Measurements from ENCODE around the gene VEGFA.
A peak's percentile ranks its signal among the peaks of the same experiment; 100 is the strongest.

The VEGFA gene

DNA sequence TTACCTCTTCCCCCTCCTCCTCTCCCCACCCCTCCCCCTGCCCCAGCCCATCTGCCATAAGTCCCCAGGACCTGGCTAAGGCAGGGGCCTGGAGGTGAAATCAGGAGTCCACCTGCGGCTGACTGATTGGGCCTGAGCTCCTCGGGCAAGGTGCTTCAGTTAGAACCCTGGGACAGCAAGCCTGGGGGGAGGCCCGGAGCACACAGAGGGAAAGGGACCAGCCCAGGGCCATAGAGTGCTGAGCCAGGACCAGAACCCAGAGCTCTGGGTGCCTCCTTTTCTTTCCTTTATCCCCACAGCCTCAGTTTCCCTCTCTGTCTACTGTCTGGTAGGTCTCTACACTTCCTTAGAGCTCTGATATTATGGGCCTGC, 35.7 kb upstream of the VEGFA start:
- Histone ChIP-seq H4K91ac (ENCODE audit: low read depth, low read length, poor library complexity) (no peak overlapping the region), H3K36me3 (replicated peaks in 1 of 2; ENCODE audit: control insufficient read depth in 2 of 2, insufficient read depth in 2 of 2, low read length in 2 of 2) (no peaks in the 10 kb centered on the region), H3K4me2 (ENCODE audit: insufficient read depth, low read length, poor library complexity, severe bottlenecking) (no peak overlapping the region), H3K27ac (replicated peaks; ENCODE audit: low read length) (no peak overlapping the region), H3K9me3 (replicated peaks in 1 of 2; ENCODE audit: control insufficient read depth in 2 of 2, insufficient read depth in 1 of 2, low read depth in 1 of 2, low read length in 2 of 2) (no peaks in the 10 kb centered on the region), H2BK15ac (ENCODE audit: low read length) (no peak overlapping the region), H3K27me3 (ENCODE audit: control insufficient read depth in 3 of 3, insufficient read depth in 3 of 3, low read depth in 1 of 3, low read length in 3 of 3) (peaks cover 0 to 8% (median 0%) of the 10 kb centered on the region in 3 experiments), H3K23ac (ENCODE audit: low read depth, low read length, poor library complexity) (no peak overlapping the region), H2BK12ac (ENCODE audit: low read length) (no peak overlapping the region), H3K4me3 (ENCODE audit: low read length in 2 of 2) (no peak overlapping the region), H3K9ac (ENCODE audit: low read depth, low read length, poor library complexity) (no peak overlapping the region), H2AK5ac (ENCODE audit: low read depth, low read length) (peak overlapping the region; percentile 44), H3K14ac (ENCODE audit: low read length) (no peak overlapping the region), H3K4ac (ENCODE audit: low read length) (no peak overlapping the region), H3K18ac (ENCODE audit: low read length) (peak overlapping the region; percentile 77), H3K79me1 (ENCODE audit: low read depth, low read length) (no peaks in the 10 kb centered on the region), H4K8ac (ENCODE audit: low read depth, low read length) (no peak overlapping the region), H2BK120ac (ENCODE audit: low read depth, low read length) (no peak overlapping the region), H2AFZ (ENCODE audit: low read length) (no peak overlapping the region), H2BK5ac (ENCODE audit: low read length) (no peak overlapping the region), H3K4me1 (ENCODE audit: control insufficient read depth in 2 of 2, insufficient read depth in 1 of 2, low read depth in 1 of 2, low read length in 2 of 2) (peaks cover 0 to 3% of the 10 kb centered on the region in 2 donors)
- WGBS, 2 donors (ENCODE audit: extremely low coverage in 2 of 2, insufficient read length in 2 of 2, insufficient replicate concordance in 1 of 2) = no CpG with 5 or more reads among the region's 3 CpGs
- no peak for DNase-seq (ENCODE audit: low spot score)

DNA sequence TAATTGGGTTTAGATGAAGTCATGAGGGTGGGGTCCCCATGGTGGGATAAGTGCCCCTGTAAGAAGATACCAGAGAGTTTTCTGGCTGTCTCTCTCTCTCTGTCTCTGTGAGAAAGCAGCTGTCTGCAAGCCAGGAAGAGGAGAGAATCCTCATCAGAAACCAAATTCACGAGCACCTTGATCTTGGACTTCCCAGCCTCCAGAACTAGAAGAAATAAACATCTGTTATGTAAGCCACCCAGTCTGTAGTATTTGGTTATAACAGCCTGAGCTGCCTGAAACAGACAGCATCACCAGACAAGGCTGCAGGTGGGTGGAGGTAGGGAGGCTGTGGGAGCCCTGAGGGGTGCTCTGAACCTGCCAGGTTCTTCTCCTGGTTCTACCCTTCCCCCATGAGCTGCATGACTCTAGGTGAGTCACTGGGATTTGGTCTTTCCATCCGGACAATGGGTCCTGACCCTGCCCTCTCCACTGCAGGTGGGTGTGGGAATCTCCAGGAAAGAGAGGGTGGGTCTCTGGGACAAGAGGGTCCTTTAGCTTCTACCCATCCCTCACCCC, 34.3 kb upstream of the VEGFA start:
- Histone ChIP-seq H3K79me1 (ENCODE audit: low read depth, low read length) (no peaks in the 10 kb centered on the region), H3K4ac (ENCODE audit: low read length) (no peak overlapping the region), H3K9me3 (replicated peaks in 1 of 2; ENCODE audit: control insufficient read depth in 2 of 2, insufficient read depth in 1 of 2, low read depth in 1 of 2, low read length in 2 of 2) (no peaks in the 10 kb centered on the region), H3K4me1 (ENCODE audit: control insufficient read depth in 2 of 2, insufficient read depth in 1 of 2, low read depth in 1 of 2, low read length in 2 of 2) (peaks cover 5 to 14% of the 10 kb centered on the region in 2 donors), H2BK120ac (ENCODE audit: low read depth, low read length) (no peak overlapping the region), H2BK5ac (ENCODE audit: low read length) (no peak overlapping the region), H3K4me2 (ENCODE audit: insufficient read depth, low read length, poor library complexity, severe bottlenecking) (no peak overlapping the region), H3K36me3 (replicated peaks in 1 of 2; ENCODE audit: control insufficient read depth in 2 of 2, insufficient read depth in 2 of 2, low read length in 2 of 2) (no peaks in the 10 kb centered on the region), H2AK5ac (ENCODE audit: low read depth, low read length) (peak overlapping the region; percentile 64), H3K27me3 (ENCODE audit: control insufficient read depth in 3 of 3, insufficient read depth in 3 of 3, low read depth in 1 of 3, low read length in 3 of 3) (peaks cover 0 to 12% (median 0%) of the 10 kb centered on the region in 3 experiments), H3K23ac (ENCODE audit: low read depth, low read length, poor library complexity) (no peak overlapping the region), H2AFZ (ENCODE audit: low read length) (no peak overlapping the region), H3K14ac (ENCODE audit: low read length) (no peak overlapping the region), H3K27ac (replicated peaks; ENCODE audit: low read length) (no peak overlapping the region), H3K18ac (ENCODE audit: low read length) (no peak overlapping the region), H3K4me3 (ENCODE audit: low read length in 2 of 2) (no peak overlapping the region), H4K91ac (ENCODE audit: low read depth, low read length, poor library complexity) (no peak overlapping the region), H3K9ac (ENCODE audit: low read depth, low read length, poor library complexity) (no peak overlapping the region), H4K8ac (ENCODE audit: low read depth, low read length) (no peak overlapping the region), H2BK12ac (ENCODE audit: low read length) (no peak overlapping the region), H2BK15ac (ENCODE audit: low read length) (peak overlapping the region; percentile 56)
- WGBS, 2 donors (ENCODE audit: extremely low coverage in 2 of 2, insufficient read length in 2 of 2, insufficient replicate concordance in 1 of 2) = no CpG with 5 or more reads among the region's 2 CpGs
- DNase-seq (ENCODE audit: low spot score) = no peak

DNA sequence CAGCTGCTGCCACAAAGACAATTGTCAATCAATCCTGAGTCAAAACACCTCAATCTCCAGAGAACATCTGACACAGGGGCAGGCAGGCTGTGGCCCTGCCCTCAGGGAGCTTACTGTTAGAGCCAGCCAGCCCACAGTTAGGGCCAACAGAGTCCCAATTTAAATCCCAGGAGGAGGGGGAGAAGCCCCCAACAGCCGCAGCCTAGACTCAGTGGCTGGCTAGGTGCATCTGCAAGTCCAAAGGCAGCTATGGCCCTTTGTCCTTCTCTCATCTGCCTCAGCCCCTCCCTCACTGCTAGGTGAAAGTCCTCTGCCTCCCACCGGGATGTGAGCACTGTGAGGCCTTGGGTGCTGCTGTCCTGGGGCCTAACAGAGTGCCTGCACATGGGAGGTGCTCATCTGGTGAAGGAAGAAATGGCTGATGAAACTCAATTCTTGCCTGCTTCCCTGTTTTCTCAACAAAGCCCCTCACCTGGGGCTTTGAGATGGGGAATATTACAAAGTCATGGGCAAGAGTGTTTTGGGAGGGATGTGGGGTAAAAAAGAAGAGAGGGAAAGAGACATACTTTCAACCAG, 33.7 kb upstream of the VEGFA start:
- Histone ChIP-seq H2BK12ac (ENCODE audit: low read length) (no peak overlapping the region), H2AFZ (ENCODE audit: low read length) (no peak overlapping the region), H2AK5ac (ENCODE audit: low read depth, low read length) (peak overlapping the region; percentile 64), H3K79me1 (ENCODE audit: low read depth, low read length) (no peaks in the 10 kb centered on the region), H3K4me3 (ENCODE audit: low read length in 2 of 2) (no peak overlapping the region), H3K9me3 (replicated peaks in 1 of 2; ENCODE audit: control insufficient read depth in 2 of 2, insufficient read depth in 1 of 2, low read depth in 1 of 2, low read length in 2 of 2) (no peaks in the 10 kb centered on the region), H3K23ac (ENCODE audit: low read depth, low read length, poor library complexity) (no peak overlapping the region), H3K36me3 (replicated peaks in 1 of 2; ENCODE audit: control insufficient read depth in 2 of 2, insufficient read depth in 2 of 2, low read length in 2 of 2) (no peaks in the 10 kb centered on the region), H2BK5ac (ENCODE audit: low read length) (no peak overlapping the region), H3K27ac (replicated peaks; ENCODE audit: low read length) (no peak overlapping the region), H3K4me1 (ENCODE audit: control insufficient read depth in 2 of 2, insufficient read depth in 1 of 2, low read depth in 1 of 2, low read length in 2 of 2) (peaks cover 5 to 19% of the 10 kb centered on the region in 2 donors), H3K9ac (ENCODE audit: low read depth, low read length, poor library complexity) (no peak overlapping the region), H3K27me3 (ENCODE audit: control insufficient read depth in 3 of 3, insufficient read depth in 3 of 3, low read depth in 1 of 3, low read length in 3 of 3) (peaks cover 0 to 18% (median 0%) of the 10 kb centered on the region in 3 experiments), H2BK120ac (ENCODE audit: low read depth, low read length) (no peak overlapping the region), H4K91ac (ENCODE audit: low read depth, low read length, poor library complexity) (no peak overlapping the region), H4K8ac (ENCODE audit: low read depth, low read length) (no peak overlapping the region), H3K4ac (ENCODE audit: low read length) (no peak overlapping the region), H2BK15ac (ENCODE audit: low read length) (peak overlapping the region; percentile 56), H3K18ac (ENCODE audit: low read length) (peak overlapping the region; percentile 50), H3K4me2 (ENCODE audit: insufficient read depth, low read length, poor library complexity, severe bottlenecking) (no peak overlapping the region), H3K14ac (ENCODE audit: low read length) (no peak overlapping the region)
- DNase-seq (ENCODE audit: low spot score) = no peak
- no CpG with 5 or more reads among the region's 2 CpGs for WGBS, 2 donors (ENCODE audit: extremely low coverage in 2 of 2, insufficient read length in 2 of 2, insufficient replicate concordance in 1 of 2)

DNA sequence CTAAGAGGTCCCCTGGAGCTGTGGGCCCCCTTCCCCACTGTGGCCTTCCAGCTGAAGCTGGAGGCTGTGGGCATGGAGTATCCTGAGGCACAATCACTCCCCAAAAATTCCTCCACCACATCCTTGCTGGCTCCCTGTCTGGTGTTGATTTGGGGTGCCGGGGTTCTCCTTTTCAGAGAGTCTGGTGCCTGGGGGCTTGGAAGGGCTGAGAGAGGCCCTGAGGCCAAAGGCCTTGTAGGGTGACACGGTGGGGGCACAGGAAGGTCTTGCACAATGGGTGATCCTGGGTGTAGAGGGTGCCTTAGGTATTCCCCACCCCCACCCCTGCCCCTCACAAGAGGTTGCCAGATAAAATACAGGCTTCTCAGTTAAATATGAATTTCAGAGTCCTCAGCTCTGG, 33.2 kb upstream of the VEGFA start:
- Histone ChIP-seq H2AK5ac (ENCODE audit: low read depth, low read length) (no peak overlapping the region), H4K8ac (ENCODE audit: low read depth, low read length) (no peak overlapping the region), H2BK120ac (ENCODE audit: low read depth, low read length) (no peak overlapping the region), H2BK12ac (ENCODE audit: low read length) (no peak overlapping the region), H3K27ac (replicated peaks; ENCODE audit: low read length) (no peak overlapping the region), H2BK5ac (ENCODE audit: low read length) (no peak overlapping the region), H3K9me3 (replicated peaks in 1 of 2; ENCODE audit: control insufficient read depth in 2 of 2, insufficient read depth in 1 of 2, low read depth in 1 of 2, low read length in 2 of 2) (no peaks in the 10 kb centered on the region), H3K27me3 (ENCODE audit: control insufficient read depth in 3 of 3, insufficient read depth in 3 of 3, low read depth in 1 of 3, low read length in 3 of 3) (peaks cover 0 to 23% (median 0%) of the 10 kb centered on the region in 3 experiments), H4K91ac (ENCODE audit: low read depth, low read length, poor library complexity) (no peak overlapping the region), H3K23ac (ENCODE audit: low read depth, low read length, poor library complexity) (no peak overlapping the region), H3K4me1 (ENCODE audit: control insufficient read depth in 2 of 2, insufficient read depth in 1 of 2, low read depth in 1 of 2, low read length in 2 of 2) (peaks cover 5 to 21% of the 10 kb centered on the region in 2 donors), H2BK15ac (ENCODE audit: low read length) (no peak overlapping the region), H3K14ac (ENCODE audit: low read length) (no peak overlapping the region), H3K36me3 (replicated peaks in 1 of 2; ENCODE audit: control insufficient read depth in 2 of 2, insufficient read depth in 2 of 2, low read length in 2 of 2) (no peaks in the 10 kb centered on the region), H3K79me1 (ENCODE audit: low read depth, low read length) (no peaks in the 10 kb centered on the region), H3K4ac (ENCODE audit: low read length) (no peak overlapping the region), H3K4me2 (ENCODE audit: insufficient read depth, low read length, poor library complexity, severe bottlenecking) (no peak overlapping the region), H3K18ac (ENCODE audit: low read length) (no peak overlapping the region), H2AFZ (ENCODE audit: low read length) (no peak overlapping the region), H3K9ac (ENCODE audit: low read depth, low read length, poor library complexity) (no peak overlapping the region), H3K4me3 (ENCODE audit: low read length in 2 of 2) (no peak overlapping the region)
- DNase-seq (ENCODE audit: low spot score) = no peak
- no CpG with 5 or more reads among the region's 2 CpGs for WGBS, 2 donors (ENCODE audit: extremely low coverage in 2 of 2, insufficient read length in 2 of 2, insufficient replicate concordance in 1 of 2)
